ENCODE measurements around the gene SRRM4.
"Not testable (repeated sequence)": the region's sequence is repeated elsewhere in the genome, so short reads cannot be mapped to it uniquely, and the experiment has no call there.

SRRM4 gene, protein sequence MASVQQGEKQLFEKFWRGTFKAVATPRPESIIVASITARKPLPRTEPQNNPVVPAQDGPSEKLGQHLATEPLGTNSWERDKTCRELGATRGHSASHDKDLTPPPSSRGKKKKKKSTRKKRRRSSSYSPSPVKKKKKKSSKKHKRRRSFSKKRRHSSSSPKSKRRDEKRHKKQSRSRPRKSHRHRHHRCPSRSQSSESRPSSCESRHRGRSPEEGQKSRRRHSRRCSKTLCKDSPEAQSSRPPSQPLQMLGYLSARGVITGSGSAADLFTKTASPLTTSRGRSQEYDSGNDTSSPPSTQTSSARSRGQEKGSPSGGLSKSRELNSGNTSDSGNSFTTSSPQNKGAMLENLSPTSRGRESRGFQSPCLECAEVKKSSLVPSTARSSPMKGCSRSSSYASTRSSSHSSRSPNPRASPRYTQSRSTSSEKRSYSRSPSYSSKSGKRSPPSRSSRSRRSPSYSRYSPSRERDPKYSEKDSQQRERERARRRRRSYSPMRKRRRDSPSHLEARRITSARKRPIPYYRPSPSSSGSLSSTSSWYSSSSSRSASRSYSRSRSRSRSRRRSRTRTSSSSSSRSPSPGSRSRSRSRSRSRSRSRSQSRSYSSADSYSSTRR

DNA sequence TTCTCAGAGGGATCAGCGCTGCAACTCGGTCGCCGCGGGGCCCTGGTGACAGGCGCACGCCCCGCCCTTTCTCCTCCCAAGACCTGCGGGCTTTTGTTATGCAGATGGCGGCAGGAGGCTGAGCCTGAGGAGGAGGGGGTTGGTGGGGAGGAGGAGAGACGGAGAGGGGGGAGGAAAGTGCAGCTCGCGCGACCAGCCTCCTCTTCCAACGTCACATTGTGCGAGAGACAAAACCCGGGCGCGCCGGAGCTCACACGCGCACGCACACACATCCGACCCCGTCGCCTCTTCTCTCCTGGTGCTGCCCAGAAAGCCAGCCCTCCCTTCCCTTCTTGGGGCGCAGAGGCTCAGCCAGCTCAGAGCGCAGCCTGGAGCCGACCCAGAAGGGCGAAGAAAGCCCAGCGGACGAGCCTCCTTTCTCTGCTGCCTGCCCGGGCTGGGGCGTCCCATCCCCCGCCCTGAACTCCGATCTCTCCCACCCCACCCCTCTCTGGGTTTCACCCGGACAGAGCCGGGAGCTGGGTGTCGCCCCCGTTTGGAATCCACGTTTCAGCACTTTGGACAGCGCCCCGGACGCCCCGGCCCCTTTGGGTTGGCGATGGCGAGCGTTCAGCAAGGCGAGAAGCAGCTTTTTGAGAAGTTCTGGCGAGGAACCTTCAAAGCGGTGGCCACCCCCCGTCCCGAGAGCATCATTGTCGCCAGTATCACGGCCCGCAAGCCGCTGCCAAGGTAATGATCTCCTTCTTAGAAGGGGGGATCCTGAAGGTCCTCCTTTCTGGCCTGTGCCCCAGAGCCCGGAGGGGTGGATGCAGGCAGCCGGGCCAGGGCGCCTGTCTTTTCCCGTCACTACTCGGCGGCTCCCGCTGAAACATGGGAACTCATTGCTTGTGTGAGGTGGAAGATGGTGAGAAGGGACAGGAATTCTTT, at the start of gene SRRM4:
Gene SRRM4 (plus strand): TSS at position 257 of the 927 bp plus-strand sequence. CDS start 342 bp downstream, at position 599.
- no peak for DNase-seq

DNA sequence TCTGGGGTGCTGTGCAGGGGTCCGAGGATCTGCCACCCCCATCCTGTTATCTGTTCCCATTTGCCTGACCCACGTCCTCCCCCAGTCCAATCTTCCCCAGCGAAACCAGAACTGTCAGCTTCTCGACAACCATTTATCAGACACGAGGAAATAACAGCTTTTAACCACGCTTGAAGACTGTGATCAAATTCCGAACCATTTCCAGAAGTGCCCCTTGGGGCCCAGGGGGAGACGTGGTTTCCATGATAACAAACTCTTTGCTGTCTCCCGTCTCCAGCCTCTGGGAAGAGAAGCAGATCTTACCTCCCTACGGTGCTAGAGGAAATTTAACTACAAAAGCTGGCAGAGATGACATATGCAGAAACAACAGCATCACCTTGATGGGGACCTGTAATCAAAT, 35.1 kb upstream of the SRRM4 start:
- no peak for DNase-seq

DNA sequence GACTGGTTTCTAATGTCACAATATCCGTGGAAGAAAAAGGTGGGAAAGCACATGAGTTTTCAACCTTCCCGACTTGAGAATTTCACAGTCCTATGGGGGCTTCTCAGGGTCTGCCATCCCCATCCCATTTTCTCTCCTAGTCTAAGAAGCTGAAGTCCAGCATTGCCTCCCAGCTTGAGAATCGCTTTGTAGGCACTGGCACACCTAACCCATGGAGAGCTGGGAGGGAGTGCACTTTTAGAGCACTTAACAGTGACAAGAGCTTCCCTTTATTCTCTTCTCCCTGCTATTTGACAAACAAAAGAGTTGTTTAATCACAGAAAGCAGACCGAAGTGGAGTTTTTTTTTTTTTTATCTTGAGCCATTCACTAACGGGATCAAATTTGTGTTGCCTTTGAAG, 22.8 kb upstream of the SRRM4 start:
- DNase-seq: no peak

DNA sequence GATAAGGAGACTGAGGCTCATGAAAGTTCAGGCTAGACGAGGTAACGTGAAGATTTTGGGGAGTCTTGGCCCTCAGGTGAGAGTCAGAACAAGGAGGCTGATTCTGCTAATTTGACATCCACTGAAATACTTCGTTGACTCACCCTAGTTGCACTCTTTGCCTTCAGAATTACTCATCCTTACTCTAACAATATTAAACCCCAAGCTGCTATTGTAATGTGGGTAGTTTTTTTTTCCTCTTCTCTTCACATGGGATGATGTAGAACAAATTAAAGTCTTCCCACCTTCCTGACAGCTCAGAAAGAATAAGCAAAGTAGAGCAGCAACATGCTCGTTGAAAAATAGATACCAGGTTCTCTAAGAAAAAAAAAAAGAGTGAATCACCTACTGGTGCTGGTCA, 22.0 kb upstream of the SRRM4 start:
- DNase-seq: no peak

DNA sequence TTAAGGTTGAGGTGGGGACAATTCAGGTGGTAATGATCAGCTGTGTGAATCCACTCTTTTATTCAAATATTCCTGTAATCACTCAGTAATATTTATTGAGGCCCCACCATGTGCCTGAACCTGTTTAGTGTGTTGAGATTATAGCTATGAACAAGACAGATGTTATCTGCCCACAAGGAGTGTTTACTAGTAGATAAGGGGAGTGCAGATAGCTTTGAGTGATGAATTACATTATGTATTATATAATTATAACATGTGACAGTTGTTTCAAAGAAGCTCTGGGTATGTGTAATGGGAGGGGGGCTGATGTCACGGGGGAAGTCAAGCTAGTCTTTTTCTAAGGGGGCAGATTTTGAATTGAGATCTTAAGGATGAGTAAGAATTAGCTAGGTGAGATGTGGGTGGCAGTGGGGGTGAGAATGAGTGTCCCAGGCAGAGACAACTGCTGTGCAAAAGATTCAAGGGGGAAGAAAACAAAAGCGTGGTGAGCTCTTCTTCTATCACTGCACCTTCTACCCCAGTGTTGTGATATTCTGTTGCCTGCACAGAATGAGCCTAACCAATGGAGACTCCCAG, 21.3 kb upstream of the SRRM4 start:
- DNase-seq: no peak

DNA sequence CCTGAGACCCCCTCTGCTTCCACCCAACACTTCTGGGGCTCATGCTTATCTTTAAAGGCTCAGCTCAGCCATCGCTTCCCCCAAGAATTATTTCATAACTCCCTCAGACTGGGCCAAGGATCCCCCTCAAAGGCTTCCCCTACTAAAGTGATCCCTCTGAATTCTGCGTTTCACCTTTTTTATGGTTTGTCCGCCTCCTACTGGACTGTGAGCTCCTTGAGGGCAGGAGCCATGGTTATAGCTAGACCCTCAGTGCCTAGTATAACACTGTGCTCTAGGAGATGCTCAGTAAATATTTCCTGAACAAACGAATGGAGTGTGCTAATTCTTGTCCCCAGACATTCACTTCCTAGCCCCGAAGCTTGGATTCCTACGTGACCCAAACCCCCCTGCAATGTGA, 20.5 kb upstream of the SRRM4 start:
- no peak for DNase-seq

DNA sequence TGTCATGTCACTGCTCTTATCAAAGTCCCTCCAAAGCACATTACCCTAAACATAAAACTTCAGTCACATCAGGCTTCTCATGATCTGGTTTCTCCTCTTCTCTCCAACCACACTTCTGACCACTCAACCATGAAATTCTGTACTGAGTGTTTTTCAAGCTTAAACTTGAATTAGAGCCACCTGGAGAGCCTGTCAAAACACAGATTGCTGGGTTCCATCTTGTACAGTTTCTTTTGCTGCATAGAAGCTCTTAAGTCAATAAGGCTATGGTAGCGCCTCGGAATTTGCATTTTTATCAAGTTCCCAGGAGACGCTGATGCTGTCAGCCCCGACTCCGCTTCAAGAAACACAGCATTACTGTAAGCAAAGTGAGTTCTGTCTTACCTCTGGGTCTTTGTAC, 16.4 kb upstream of the SRRM4 start:
- no peak for DNase-seq

DNA sequence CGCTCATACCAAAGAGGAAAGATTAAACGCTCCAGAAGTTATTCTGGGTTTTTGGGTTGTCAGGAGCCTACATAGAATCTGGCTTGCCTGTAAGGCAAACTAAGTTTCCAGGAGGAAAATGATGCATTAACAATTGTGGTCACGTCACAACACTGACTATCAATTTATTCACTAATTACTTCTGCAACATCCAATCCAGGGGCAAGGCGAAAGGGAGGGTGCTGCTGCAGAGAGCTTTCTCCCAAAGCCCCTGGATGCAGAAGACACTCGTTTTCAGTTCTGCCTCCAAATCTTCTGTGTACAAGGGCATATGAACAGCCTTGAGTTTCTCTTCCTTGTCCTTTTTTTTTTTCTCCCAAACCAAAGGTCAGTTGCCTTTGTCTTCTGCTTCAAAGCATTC, 10.5 kb upstream of the SRRM4 start:
- DNase-seq: no peak

DNA sequence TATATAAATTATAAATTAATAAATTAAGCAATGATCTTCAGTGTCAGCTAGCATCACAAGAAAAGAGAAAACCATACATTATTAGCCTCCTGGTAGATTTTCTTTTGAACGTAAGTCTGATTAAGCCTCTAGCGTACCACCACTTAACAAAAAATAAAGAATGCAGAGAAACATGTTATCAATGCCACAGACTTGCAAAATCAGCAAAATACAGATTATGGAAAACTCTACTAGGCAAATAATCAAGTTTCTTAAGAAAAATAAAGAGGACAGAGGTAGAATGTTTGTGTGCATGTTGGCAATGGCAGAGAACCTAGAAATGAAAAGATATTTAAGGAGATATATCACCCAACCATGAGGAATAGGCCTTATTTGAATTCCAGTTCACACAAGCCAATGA, 8.4 kb upstream of the SRRM4 start:
- no peak for DNase-seq

DNA sequence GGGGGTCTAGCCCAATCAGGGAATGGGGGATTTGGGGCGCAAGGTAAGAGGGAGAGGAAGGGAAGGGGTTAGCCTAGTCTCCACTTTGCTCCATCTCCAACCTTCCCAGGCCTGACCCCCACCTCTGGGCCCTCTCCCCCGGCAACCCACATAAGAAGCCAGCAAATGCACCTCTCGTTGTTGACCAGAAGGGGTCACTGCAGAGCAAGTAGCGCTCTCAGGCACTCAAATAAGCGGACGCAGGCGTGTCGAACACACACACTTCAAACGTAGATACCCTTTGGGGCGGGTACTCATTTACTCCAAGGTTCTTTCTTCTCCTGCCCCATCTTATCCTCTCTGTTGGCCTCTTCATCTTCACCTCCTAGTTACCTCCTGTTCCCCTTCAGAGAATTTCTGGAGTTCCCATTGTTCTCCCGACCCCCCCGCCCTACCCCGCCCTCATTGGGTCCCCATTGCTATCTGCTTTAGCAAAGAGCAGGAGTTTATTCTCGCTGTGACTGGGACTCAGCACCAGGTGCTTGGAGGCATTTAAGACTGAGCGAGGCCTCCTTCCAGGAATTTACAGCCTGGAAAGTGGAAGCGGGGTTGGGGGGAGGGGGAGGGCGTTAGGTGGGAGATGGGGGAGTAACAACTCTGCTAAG, 1.5 kb upstream of the SRRM4 start:
- DNase-seq: peak; percentile 13

DNA sequence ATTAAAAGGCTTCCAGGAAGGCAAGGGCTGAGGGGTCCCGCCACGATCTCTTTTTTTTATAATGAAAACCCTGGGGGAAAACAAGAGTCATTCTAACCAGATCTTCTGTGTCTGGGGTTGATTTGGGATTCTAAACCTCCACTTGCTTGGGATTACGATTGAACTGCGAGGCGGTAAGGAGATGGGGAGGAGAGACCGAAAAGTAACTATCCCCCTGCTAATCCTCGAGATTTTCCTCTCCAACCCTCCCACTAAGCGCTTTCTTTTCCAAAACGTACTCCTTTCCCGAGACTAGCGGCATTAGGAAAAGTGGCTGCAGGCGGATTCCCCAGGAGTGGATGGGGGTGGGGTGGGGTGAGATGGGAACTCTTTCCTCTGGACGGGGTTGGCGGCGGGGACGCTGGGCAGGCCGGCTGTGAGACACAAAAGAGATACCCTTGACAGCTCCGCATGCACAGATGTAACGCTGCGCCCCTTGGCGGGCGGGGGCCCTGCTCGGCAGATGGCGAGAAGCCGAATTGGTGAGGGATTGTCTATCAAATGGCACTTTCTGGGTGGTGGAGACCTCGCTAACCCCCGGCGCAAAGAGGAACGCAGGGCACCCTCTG, 830 bp upstream of the SRRM4 start:
- no peak for DNase-seq

DNA sequence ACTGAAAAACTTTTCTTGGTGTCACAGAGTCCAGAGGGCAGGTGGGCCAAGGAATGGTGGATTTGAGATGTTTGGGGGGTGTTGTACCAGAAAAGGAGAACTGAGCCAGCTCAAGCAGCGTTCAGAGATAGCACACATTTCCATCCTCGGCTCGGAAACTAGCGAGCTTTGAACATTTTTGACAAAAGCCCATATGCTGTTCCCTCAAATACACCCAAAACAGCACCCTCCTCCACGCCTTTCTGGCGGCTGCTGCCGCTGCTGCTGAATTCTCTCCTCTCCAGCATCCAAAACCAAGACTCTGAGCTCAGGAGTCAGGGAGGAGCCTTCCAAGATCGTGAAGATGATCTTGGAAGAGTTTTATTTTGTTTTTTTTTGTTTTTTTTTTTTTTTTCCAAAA, 961 bp downstream of the SRRM4 start:
- no peak for DNase-seq

DNA sequence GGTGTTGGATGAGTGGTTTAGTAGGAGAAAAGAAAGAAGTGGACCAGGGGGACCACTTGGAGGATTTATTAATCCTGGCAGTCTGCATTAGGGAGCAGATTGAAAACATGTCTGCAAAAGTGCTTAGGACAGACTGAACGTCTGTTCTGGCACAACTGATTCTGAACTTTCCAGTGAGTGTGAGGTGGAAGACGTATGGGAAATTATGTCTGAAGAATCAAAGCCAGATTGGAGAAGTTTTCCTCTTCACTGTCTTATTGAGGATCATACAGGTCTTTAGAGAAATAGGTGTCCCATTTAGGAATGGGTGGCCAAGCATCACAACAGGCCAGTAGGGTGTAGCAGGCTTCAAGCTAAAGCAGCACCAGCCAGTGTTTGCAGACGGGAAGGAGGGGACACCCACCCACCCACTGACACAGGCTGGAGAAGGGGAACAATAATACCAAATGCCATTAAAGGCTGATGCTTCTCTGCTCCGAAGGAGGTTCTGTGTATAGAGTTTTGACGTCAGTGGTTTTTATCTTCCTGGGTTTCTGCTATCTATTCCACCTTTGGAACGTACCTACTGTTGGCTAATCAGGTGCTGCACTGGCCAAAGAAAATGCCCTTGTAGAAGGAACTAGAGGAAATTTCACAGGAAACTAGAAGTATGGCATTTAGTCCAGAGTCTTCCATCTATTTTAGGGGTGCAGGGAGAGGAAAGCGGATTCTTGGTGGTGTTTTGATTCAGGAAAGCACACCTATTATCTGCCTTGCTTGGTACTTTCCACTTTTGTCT, 1.8 kb downstream of the SRRM4 start:
- no peak for DNase-seq

DNA sequence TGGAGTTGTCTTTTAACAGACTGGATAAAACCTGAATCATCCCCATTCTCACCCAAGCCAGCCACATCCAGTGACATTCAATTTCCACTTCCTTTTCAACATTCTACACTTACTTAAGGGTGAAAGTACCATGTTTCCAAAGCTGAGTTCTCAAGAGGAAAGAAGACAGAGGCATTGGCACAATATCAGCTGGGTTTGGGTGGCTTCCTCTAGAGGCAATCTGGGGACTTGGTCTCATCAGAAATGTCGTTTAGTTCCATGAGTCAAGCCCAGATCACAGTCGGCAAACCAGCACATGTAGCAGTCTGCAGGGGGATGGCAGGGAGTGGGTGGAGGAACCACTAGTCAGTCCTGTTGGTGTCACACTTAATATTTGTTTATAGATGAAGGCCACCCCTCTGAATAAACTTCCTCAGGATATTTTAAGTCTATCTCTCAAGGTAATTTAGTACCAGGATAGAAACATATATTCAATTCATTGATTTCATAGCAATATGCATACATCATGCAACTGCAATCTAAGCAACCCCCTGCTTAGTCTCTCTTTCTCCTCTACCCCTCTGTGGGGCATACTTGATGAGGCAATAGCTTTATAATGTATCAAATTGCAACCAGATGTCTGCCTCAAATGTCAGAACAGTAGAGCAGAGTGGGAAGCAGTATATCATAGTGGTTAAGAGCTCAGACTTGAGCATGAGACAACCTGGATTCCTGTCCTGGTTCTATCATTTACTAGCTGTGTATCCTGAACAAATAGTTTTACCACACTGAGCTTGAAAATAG, 3.0 kb downstream of the SRRM4 start:
- DNase-seq: no peak

DNA sequence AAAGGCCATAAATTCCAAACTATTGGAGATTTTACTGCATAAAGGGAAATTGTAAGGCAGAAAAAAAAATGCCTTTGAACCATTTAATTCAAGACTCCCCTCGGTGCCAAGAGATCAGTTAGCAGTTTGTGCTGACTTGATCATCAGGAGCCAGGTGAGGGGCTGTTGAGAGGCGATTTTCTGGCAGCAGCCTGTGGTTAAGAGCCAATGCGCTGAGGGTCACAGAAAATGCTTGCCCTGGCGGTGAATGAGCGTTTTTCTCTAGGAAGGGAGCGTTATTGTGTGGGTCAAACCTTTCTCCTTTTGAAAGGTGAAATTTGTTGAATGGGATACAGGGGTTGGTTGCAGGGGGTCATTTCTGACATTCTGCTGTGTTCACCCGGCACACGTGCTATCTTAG, 4.7 kb downstream of the SRRM4 start:
- DNase-seq: no peak

DNA sequence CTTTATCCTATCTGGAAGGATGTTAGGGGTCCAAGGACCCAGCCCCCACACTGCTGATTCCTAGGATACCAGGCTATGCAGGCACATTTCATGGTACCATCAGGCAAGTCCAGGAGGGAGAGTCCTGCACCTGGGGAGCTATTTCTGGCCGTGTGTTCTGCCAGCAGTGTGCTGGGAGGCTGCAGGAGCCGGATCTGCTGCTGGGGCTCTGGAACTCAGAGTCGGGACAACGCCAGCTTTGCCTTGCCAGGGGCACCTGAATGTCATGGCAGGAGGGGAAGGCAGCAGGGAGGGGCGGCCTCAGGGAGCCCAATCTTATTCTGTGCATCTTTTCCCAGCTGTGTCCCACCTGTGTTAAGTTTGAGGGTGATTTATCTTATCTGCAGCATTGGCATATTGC, 17.8 kb downstream of the SRRM4 start:
- no peak for DNase-seq

DNA sequence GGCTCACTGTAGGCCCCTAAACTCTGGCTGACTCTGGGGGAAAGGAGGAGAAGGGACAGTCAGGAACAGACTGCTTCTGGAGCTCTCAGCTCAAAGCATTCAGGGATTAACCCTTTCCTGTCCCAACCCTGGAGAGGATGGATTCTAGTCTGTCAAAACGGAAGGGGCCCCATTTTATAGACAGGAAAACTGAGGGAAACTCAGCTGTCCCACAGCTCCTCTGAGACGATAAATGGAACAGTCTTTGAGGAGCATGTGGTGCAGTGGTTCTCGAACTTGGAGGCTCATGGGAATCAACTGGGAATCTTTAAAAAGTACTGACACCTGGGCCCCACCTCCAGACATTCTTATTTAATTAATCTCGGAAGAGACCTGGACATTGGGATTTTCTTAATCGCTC, 23.7 kb downstream of the SRRM4 start:
- DNase-seq: no peak

DNA sequence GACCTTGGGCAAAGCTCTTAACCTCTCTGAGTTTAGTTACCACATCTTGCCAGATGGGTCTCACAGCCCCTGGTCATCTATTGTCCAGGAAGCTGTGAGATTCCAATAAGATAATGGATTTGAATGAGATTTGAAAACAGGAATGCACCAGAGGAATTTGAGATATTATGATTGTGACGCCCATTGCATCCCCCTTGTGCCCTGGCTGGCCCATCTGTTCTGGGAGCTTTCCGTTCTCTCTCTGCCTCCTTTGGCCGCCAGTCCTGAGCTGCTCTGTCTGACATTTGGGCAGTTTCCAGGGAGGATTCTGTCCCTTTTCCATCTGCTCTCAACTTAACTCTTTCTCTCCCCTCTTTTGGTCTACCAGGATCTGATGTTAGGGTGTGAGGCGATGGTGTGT, 24.6 kb downstream of the SRRM4 start:
- no peak for DNase-seq

DNA sequence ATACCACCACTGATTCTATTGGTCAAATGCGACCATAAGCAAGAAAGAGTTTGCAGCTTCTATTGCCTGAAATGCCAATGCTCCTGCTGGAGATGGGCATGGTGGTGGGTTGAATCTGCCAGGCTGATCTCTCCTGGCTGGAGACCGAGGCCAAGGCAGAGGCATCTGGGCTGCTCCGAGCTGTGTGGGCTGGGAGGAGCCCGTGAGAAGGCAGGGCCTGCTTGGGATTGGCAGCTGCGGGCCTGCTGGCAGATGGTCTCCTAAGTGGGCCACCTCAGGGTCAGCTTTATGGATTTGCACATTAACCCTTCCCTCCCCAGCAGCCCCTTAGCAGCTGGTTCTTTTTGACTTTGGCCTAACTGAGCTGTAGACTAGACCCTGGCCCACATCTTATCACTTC, 25.4 kb downstream of the SRRM4 start:
- no peak for DNase-seq

DNA sequence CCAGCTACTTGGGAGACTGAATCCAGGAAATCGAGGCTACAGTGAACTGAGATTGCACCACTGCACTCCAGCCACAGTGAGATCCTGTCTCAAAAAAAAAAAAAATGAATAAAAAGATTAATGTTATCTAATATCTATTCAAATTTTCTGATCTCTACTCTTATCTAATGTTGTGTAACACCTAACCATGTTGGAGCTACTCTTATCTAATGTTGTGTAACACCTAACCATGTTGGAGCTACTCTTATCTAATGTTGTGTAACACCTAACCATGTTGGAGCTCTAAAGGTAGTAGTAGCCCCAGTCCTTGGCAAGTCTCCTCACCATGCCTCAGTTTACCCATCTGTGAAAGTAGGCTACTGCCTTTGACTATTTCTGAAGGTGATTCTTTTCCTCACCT, 26.9 kb downstream of the SRRM4 start:
- DNase-seq: not testable (repeated sequence)
